ENCODE data around the gene CST7. TPM values are rescaled to one million over a fixed set of nuclear protein-coding genes. Genes with fewer than 3 reads are reported as not detected.

CST7 gene
- total and polyA plus RNA-seq, 2 donors (not counting 3 experiments of a cell fraction or from before 2014, with no cell fraction given): not detected

DNA sequence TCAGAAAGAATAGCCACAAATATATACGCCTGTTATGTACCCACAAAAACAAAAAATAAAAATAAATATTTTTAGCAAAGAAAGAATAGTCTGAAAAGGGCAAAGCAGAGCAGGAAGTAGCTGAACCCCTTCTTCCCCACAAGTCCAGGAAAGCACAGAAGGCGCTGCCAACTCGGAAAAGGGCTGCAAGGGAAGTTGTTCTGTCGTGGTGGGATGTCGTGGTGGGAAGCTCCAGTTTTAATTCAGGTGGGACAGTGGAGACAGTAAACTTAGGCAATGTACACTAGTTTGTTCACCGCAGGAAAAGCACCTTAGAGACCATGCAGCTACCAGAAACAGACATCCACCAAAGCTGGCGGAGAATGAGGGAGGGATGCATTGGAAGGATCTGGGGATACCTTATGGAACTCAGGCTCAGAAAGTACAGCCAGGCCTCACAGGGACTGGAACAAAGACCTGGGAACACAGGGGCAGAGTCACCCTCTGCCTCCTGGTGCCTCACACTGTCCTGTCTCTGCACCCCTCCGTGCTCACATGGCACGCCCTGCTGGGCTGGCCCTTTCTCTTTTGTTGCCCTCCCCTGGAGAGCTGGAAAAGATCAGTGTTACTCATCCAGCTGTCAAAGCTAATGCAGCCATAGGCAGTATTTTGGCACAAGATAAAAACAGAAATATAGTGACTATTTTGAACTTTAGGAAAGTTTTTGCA is 46.8 kb downstream of the CST7 start:
- Histone ChIP-seq H3K79me2 (ENCODE audit: control insufficient read depth, insufficient read depth, low read length) (peaks cover 6% of the 10 kb centered on the region), H2AFZ (ENCODE audit: low read depth, low read length) (no peak overlapping the region), H3K27ac (ENCODE audit: insufficient read depth, low read depth, low read length) (no peak overlapping the region), H3K9me1 (replicated peaks; ENCODE audit: control insufficient read depth, extremely low read depth, insufficient read depth, low read length) (no peaks in the 10 kb centered on the region), H4K20me1 (replicated peaks; ENCODE audit: control insufficient read depth, extremely low read depth, insufficient read depth, low read length) (no peaks in the 10 kb centered on the region), H3K4me3 (replicated peaks in 1 of 3; ENCODE audit: insufficient read depth in 1 of 3, low read depth in 1 of 3, low read length in 3 of 3) (no peak overlapping the region), H3K9ac (replicated peaks; ENCODE audit: extremely low read depth, insufficient read depth, low read length) (no peak overlapping the region), H3K4me2 (ENCODE audit: insufficient read depth, low read length) (no peak overlapping the region), H3K36me3 (ENCODE audit: control insufficient read depth in 2 of 2, extremely low read depth in 1 of 2, insufficient read depth in 2 of 2, low read length in 2 of 2) (no peaks in the 10 kb centered on the region), H3K9me3 (replicated peaks; ENCODE audit: control insufficient read depth, insufficient read depth, low read length) (no peaks in the 10 kb centered on the region), H3K4me1 (ENCODE audit: control insufficient read depth, extremely low read depth, insufficient read depth, low read length) (peaks cover 19% of the 10 kb centered on the region), H3K27me3 (ENCODE audit: control insufficient read depth in 2 of 2, insufficient read depth in 2 of 2, low read length in 2 of 2) (peaks cover 0 to 11% of the 10 kb centered on the region in 2 experiments)
- ChIA-PET CTCF (interaction anchor here (1.0 to 4.7 kb wide), 8 partner anchors 63 to 837 kb away, joined by 3 to 96 read pairs (median 6); partner anchors contain the start of gene PYGB), POLR2A (no interaction called here)
- intact Hi-C loops (cut with micrococcal nuclease) (loop anchor here (1.0 to 2.0 kb wide), 5 partner anchors 41 to 300 kb away; no protein-coding TSS in a partner anchor), dilution Hi-C loops (cut with MboI; ENCODE audit: extremely low pct_ligation_motif_present, low sequenced_read_pairs) (no loop called here)
- TF ChIP-seq FOS (IDR thresholded peaks at IDR 0.05; ENCODE audit: borderline replicate concordance, insufficient read depth, low read length): no peak
- no peak for TF ChIP-seq POLR2AphosphoS5 (IDR thresholded peaks at IDR 0.05; ENCODE audit: insufficient read depth, low read depth, low read length)
- TF ChIP-seq, protein P1, sequence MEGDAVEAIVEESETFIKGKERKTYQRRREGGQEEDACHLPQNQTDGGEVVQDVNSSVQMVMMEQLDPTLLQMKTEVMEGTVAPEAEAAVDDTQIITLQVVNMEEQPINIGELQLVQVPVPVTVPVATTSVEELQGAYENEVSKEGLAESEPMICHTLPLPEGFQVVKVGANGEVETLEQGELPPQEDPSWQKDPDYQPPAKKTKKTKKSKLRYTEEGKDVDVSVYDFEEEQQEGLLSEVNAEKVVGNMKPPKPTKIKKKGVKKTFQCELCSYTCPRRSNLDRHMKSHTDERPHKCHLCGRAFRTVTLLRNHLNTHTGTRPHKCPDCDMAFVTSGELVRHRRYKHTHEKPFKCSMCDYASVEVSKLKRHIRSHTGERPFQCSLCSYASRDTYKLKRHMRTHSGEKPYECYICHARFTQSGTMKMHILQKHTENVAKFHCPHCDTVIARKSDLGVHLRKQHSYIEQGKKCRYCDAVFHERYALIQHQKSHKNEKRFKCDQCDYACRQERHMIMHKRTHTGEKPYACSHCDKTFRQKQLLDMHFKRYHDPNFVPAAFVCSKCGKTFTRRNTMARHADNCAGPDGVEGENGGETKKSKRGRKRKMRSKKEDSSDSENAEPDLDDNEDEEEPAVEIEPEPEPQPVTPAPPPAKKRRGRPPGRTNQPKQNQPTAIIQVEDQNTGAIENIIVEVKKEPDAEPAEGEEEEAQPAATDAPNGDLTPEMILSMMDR (IDR thresholded peaks at IDR 0.05; ENCODE audit: extremely low read depth in 1 of 2, insufficient read depth in 1 of 2, low read depth in 1 of 2, low read length in 2 of 2): no peak
- no peak for TF ChIP-seq MYC (IDR thresholded peaks at IDR 0.05; ENCODE audit: low read depth, low read length)
- TF ChIP-seq EZH2 (IDR thresholded peaks at IDR 0.05; ENCODE audit: borderline replicate concordance, low read depth, low read length, severe bottlenecking): no peak
- TF ChIP-seq, protein P2, sequence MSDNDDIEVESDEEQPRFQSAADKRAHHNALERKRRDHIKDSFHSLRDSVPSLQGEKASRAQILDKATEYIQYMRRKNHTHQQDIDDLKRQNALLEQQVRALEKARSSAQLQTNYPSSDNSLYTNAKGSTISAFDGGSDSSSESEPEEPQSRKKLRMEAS (IDR thresholded peaks at IDR 0.05; ENCODE audit: insufficient read depth, insufficient read length): no peak
- TF ChIP-seq JUN (IDR thresholded peaks at IDR 0.05; ENCODE audit: borderline replicate concordance, insufficient read depth, insufficient read length, low read depth): no peak
- no peak for TF ChIP-seq GATA2 (IDR thresholded peaks at IDR 0.05; ENCODE audit: insufficient read depth, insufficient read length, low read depth, low read length)
- no peak for TF ChIP-seq POLR2A (IDR thresholded peaks at IDR 0.05; ENCODE audit: low read depth, low read length)
- FAIRE-seq (no peak), DNase-seq (ENCODE audit: low read depth, low spot score) (no peak)
- BruUV-seq (replicated peaks): no TSS peak

Data from endothelial cell of umbilical vein (primary cell).